Activated CD4-positive, alpha-beta T cell treated with anti-CD3 and anti-CD28 coated beads for 24 hours (primary cell): ENCODE measurements around the gene TTC23L.
"Not testable (repeated sequence)": the region's sequence is repeated elsewhere in the genome, so short reads cannot be mapped to it uniquely, and the experiment has no call there.

Experiments used
- DNase-seq, 2 donors: peaks; one replicate each; pipeline ENCODE4 v3.0.0-alpha.2; 2020; ENCODE audit warnings: low read depth in 2 of 2

The TTC23L gene

GRCh38 chr5:34919077-34919476 is 80.1 kb downstream of the TTC23L start:
- no peak for DNase-seq

- not testable (repeated sequence) for DNase-seq
Observed at GRCh38 chr5:34923256-34923655, 84.3 kb downstream of the TTC23L start.

GRCh38 chr5:34923694-34924461 is 84.9 kb downstream of the TTC23L start:
- DNase-seq = peak in 1 of 2 donors; percentile 34

DNA sequence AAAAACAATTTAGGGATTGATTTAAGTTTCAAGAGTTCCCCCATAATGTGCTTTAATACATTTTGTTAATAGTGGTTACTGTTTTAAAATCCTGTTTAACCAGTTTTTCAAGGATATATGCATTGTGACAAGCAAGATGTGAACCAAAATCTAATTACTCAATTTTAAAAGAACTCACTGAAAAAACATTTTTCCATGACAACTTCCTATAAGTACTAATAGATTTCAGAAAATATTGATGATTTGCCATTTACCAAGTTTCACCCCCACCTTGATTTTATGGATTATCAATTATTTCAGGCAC is 85.5 kb downstream of the TTC23L start:
- no peak for DNase-seq

DNA sequence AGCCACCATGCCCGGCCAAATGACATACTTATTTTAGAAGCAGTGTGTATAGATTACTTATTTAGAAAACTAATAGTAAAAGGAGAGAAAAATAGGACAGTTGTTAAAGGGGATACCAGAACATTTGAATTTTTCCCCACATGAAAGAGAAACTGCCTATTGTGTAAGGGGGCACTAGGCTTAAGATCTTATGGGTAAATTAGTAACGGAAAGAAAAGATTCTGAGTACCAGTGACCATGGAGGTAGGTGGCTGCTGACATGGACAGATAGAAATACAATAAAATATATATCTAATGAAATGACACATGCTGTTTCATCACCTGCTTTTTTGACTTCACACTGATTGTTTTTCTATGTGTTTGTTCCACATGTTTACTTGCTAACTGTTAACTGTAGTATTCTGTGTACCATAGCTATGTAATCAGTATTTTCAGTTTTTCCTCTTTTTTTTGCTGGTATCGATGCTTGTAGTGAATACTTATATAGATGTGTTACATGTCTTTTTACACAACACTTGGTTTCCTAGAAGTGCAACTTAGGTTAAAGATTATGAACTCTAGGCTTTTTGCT is 87.4 kb downstream of the TTC23L start:
- no peak for DNase-seq

GRCh38 chr5:34927785-34928184 is 88.8 kb downstream of the TTC23L start:
- DNase-seq = no peak

- DNase-seq = no peak
Observed at GRCh38 chr5:34928267-34928666, 89.3 kb downstream of the TTC23L start.

DNA sequence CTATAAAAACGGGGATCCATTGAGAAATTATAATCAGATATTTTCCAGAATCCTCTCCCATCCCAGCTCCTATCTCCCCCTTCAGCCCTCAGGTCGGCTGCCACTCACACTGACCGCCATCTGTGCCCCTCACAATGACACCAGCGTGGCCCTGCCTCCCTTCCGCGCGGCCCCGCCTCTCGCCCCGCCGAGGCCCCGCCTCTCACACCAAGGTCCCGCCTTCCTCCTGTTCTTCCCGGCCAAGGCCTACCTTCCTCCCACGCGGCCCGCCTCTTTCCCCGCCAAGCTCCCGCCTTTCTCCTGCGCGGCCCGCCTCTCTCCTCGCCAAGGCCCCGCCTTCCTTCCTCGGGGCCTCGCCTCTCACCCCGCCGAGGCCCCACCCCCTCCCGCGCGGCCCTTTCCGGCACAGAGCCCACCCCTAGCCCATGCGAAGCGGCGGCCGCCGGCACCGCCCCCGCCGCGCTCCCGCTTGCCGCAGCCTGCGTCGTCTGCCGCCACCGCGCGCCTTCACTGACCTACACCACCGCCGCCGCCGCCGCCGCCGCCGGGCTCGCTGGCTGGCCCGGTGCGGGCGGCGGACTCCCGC is 90.3 kb downstream of the TTC23L start, which contains the start of gene DNAJC21:
Gene DNAJC21, plus strand, starts transcription at position 426 of the 586 bp plus-strand sequence. CDS start 261 bp downstream, outside the sequence.
- peak; percentile 98 to 99 for DNase-seq

DNA sequence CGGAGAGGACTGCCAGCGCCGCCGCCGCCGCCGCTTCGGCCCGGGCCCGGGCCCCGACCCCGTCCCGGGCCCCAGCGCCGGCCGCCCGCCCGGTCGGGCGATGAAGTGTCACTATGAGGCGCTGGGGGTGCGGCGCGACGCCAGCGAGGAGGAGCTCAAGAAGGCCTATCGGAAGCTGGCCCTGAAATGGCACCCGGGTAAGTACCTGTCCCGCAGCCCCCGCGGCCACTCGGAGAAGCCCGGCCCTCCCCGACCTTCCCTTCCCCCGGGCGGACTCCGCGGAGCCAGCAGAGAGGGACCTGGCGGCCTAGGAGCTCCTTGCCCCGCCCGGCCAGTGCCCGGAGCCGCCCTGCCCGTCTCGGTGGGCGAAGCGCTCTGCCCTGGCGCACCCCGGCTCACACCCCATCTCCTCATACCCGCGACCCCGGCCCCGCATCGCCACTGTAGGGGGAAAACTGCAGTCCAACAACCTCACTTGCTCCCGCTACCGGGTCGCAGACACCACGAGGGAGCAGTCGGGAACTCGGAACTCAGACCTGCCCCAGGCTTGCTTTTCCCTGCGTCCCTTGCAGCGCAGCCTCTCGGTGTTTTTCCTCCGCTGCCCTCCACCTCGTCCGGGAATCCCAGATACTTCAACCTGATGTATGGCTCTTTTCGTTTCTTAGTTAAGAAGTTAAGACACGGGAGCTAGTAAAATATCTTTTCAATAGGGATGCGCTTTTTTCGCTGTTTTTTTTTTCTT is 90.9 kb downstream of the TTC23L start:
- peak; percentile 57 to 60 for DNase-seq

GRCh38 chr5:34930462-34930844 is 91.5 kb downstream of the TTC23L start:
- no peak for DNase-seq

- DNase-seq = no peak
Observed at GRCh38 chr5:34930870-34931269, 91.9 kb downstream of the TTC23L start.

DNA sequence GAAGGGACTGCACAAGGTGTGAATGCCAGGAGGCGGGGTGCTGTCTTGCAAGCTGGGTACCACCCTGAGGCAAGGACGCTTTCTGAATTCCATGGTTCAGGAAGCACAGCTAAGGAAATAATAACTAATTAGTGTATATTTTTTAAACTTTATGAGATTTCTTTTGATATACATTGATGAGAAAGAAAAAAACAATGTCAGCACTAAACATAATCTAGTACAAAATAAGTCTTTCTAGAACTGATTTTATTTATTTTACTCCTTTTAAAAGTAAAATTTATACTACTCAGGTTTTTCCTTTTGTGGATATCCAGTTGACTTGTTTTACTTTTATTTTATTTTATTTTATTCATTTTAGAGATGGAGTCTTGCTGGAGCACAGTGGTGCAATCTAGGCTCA is 94.0 kb downstream of the TTC23L start:
- DNase-seq = no peak

GRCh38 chr5:34941936-34942335 is 103.0 kb downstream of the TTC23L start:
- no peak for DNase-seq

DNA sequence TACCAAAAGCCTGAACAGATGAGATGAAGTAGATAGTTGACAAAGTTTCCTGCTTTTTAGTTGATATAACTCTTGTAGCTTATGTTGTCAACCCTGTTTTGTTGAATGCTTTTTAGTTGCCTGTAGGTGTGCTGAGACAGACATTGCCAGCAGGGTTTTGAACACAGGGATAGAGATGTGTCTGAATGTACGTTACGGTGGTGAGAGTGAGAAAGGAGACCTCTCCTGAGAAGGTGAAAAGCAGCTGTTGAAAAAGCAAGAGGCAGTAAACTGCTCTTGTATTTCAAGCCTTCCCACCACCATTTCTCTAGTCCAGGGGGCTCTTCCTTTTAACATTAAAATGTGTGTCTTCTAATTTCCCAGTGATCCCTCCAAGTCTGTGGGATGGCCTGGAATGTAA is 105.1 kb downstream of the TTC23L start:
- no peak for DNase-seq

GRCh38 chr5:34944460-34945047 is 105.6 kb downstream of the TTC23L start:
- DNase-seq = no peak
